ENCODE measurements around the gene EPHA4.
"Not testable (repeated sequence)": the region's sequence is repeated elsewhere in the genome, so short reads cannot be mapped to it uniquely, and the experiment has no call there.

The EPHA4 gene

GRCh38 chr2:221513232-221513631 is 58.9 kb downstream of the EPHA4 start:
- TF ChIP-seq CTCF (IDR thresholded peaks at IDR 0.05; ENCODE audit: low read depth, low read length, missing control alignments) = no peak
- H3K4me3 ChIP-seq (ENCODE audit: low read depth, low read length) = no peak overlapping the region
- no peak for DNase-seq (ENCODE audit: low read depth)

- not testable (repeated sequence) for H3K4me3 ChIP-seq (ENCODE audit: low read depth, low read length); DNase-seq (ENCODE audit: low read depth)
Observed at GRCh38 chr2:221511325-221511724, 60.8 kb downstream of the EPHA4 start.

GRCh38 chr2:221506469-221506868 is 65.6 kb downstream of the EPHA4 start:
- no peak for DNase-seq (ENCODE audit: low read depth)
- TF ChIP-seq CTCF (IDR thresholded peaks at IDR 0.05; ENCODE audit: low read depth, low read length, missing control alignments) = no peak
- no peak overlapping the region for H3K4me3 ChIP-seq (ENCODE audit: low read depth, low read length)

GRCh38 chr2:221505605-221506004 is 66.5 kb downstream of the EPHA4 start:
- no peak for TF ChIP-seq CTCF (IDR thresholded peaks at IDR 0.05; ENCODE audit: low read depth, low read length, missing control alignments)
- no peak overlapping the region for H3K4me3 ChIP-seq (ENCODE audit: low read depth, low read length)
- DNase-seq (ENCODE audit: low read depth) = no peak

- TF ChIP-seq CTCF (IDR thresholded peaks at IDR 0.05; ENCODE audit: low read depth, low read length, missing control alignments) = no peak
- no peak for DNase-seq (ENCODE audit: low read depth)
- no peak overlapping the region for H3K4me3 ChIP-seq (ENCODE audit: low read depth, low read length)
Observed at GRCh38 chr2:221504905-221505304, 67.2 kb downstream of the EPHA4 start.

- DNase-seq (ENCODE audit: low read depth) = no peak
- H3K4me3 ChIP-seq (ENCODE audit: low read depth, low read length) = no peak overlapping the region
- no peak for TF ChIP-seq CTCF (IDR thresholded peaks at IDR 0.05; ENCODE audit: low read depth, low read length, missing control alignments)
Observed at GRCh38 chr2:221503965-221504364, 68.1 kb downstream of the EPHA4 start.

- no peak for DNase-seq (ENCODE audit: low read depth)
- H3K4me3 ChIP-seq (ENCODE audit: low read depth, low read length) = no peak overlapping the region
- TF ChIP-seq CTCF (IDR thresholded peaks at IDR 0.05; ENCODE audit: low read depth, low read length, missing control alignments) = no peak
Observed at GRCh38 chr2:221502270-221503010, 69.7 kb downstream of the EPHA4 start.

Data from GM12864 (cell line).